KMS-11 (cell line): Measurements from ENCODE around the gene PHLDB2.

Experiments used
- H2AFZ ChIP-seq: fragments of 200-600 bp; sonication (generic); 2 replicates; pipeline ENCODE4 v1.6.1; 2016; ENCODE audit warnings: antibody characterized with exemption, mixed run types, low read depth
- H3K27ac ChIP-seq: fragments of 200-600 bp; sonication (generic); 2 replicates; pipeline ENCODE4 v1.6.1; 2016; ENCODE audit warnings: mild to moderate bottlenecking, mixed run types
- H3K27me3 ChIP-seq: fragments of 200-600 bp; sonication (generic); 2 replicates; pipeline ENCODE4 v1.6.1; 2017; ENCODE audit warnings: mild to moderate bottlenecking, low read depth, mixed run types, moderate library complexity; ENCODE audit not compliant: insufficient read depth
- H3K36me3 ChIP-seq: fragments of 200-600 bp; sonication (generic); 2 replicates; pipeline ENCODE4 v1.6.1; 2017; ENCODE audit warnings: mild to moderate bottlenecking, mixed run types; ENCODE audit not compliant: insufficient read depth
- H3K4me1 ChIP-seq: fragments of 200-600 bp; sonication (generic); 2 replicates; pipeline ENCODE4 v1.6.1; 2016; ENCODE audit warnings: mild to moderate bottlenecking, low read depth, mixed run types; ENCODE audit not compliant: poor library complexity, severe bottlenecking
- H3K4me2 ChIP-seq: fragments of 200-600 bp; sonication (generic); 2 replicates; pipeline ENCODE4 v1.7.0; 2016; ENCODE audit warnings: mild to moderate bottlenecking, mixed run types
- H3K4me3 ChIP-seq: fragments of 200-600 bp; sonication (generic); IDR thresholded peaks from 2 replicates; pipeline ENCODE4 v1.6.1; 2017; ENCODE audit warnings: low read depth, low read length, mixed read lengths; ENCODE audit not compliant: insufficient read depth
- H3K79me2 ChIP-seq: fragments of 200-600 bp; sonication (generic); 2 replicates; pipeline ENCODE4 v1.6.1; 2016; ENCODE audit warnings: low read depth, mixed run types; ENCODE audit not compliant: insufficient read depth
- H3K9ac ChIP-seq: fragments of 200-600 bp; sonication (generic); 2 replicates; pipeline ENCODE4 v1.6.1; 2016; ENCODE audit warnings: mild to moderate bottlenecking, mixed run types
- H4K20me1 ChIP-seq: fragments of 200-600 bp; sonication (generic); 2 replicates; pipeline ENCODE4 v1.6.1; 2016; ENCODE audit warnings: mild to moderate bottlenecking, mixed run types; ENCODE audit not compliant: insufficient read depth
- CTCF ChIP-seq: fragments of 200-600 bp; sonication (generic); conservative IDR thresholded peaks from 2 replicates; pipeline ENCODE4 v1.6.1; 2017; ENCODE audit warnings: low read depth, mild to moderate bottlenecking, antibody characterized with exemption, low read length, moderate library complexity, mixed read lengths

Gene PHLDB2

GRCh38 chr3:112005091-112005672, 146.1 kb downstream of the PHLDB2 start:
- TF ChIP-seq CTCF = no peak
- Histone ChIP-seq H3K36me3 (no peaks in the 10 kb centered on the region), H3K27ac (no peak overlapping the region), H3K4me1 (no peaks in the 10 kb centered on the region), H3K79me2 (no peaks in the 10 kb centered on the region), H3K4me3 (no peak overlapping the region), H2AFZ (no peak overlapping the region), H4K20me1 (no peaks in the 10 kb centered on the region), H3K27me3 (no peaks in the 10 kb centered on the region), H3K9ac (no peak overlapping the region), H3K4me2 (no peak overlapping the region)

- no peak for TF ChIP-seq CTCF
- no peak overlapping the region for H2AFZ ChIP-seq
- no peaks in the 10 kb centered on the region for H3K27me3 ChIP-seq
- H3K4me1 ChIP-seq = no peaks in the 10 kb centered on the region
- H3K27ac ChIP-seq = no peak overlapping the region
- no peaks in the 10 kb centered on the region for H3K79me2 ChIP-seq
- no peaks in the 10 kb centered on the region for H4K20me1 ChIP-seq
- no peak overlapping the region for H3K4me2 ChIP-seq
- no peaks in the 10 kb centered on the region for H3K36me3 ChIP-seq
- no peak overlapping the region for H3K4me3 ChIP-seq
- no peak overlapping the region for H3K9ac ChIP-seq
Observed at GRCh38 chr3:112007633-112008032, 148.6 kb downstream of the PHLDB2 start.

GRCh38 chr3:112009670-112010069, 150.6 kb downstream of the PHLDB2 start:
- H3K36me3 ChIP-seq = no peaks in the 10 kb centered on the region

GRCh38 chr3:112010636-112011035, 151.6 kb downstream of the PHLDB2 start:
- no peak overlapping the region for H3K4me2 ChIP-seq

More at GRCh38 chr3:112009670-112010069, 150.6 kb downstream of the PHLDB2 start:
- Histone ChIP-seq H3K4me2 (no peak overlapping the region), H4K20me1 (no peaks in the 10 kb centered on the region), H3K27me3 (no peaks in the 10 kb centered on the region), H3K4me3 (no peak overlapping the region), H3K27ac (no peak overlapping the region), H3K79me2 (no peaks in the 10 kb centered on the region), H2AFZ (no peak overlapping the region), H3K9ac (no peak overlapping the region), H3K4me1 (no peaks in the 10 kb centered on the region)
- TF ChIP-seq CTCF = no peak

More at GRCh38 chr3:112010636-112011035, 151.6 kb downstream of the PHLDB2 start:
- no peaks in the 10 kb centered on the region for H3K79me2 ChIP-seq
- no peak for TF ChIP-seq CTCF
- no peaks in the 10 kb centered on the region for H3K27me3 ChIP-seq
- H3K27ac ChIP-seq = no peak overlapping the region
- no peaks in the 10 kb centered on the region for H3K4me1 ChIP-seq
- H3K4me3 ChIP-seq = no peak overlapping the region
- no peaks in the 10 kb centered on the region for H3K36me3 ChIP-seq
- no peak overlapping the region for H3K9ac ChIP-seq
- no peak overlapping the region for H2AFZ ChIP-seq
- no peaks in the 10 kb centered on the region for H4K20me1 ChIP-seq
